ENCODE results near the gene NACC2.
A peak's percentile ranks its signal among the peaks of the same experiment; 100 is the strongest.

Gene NACC2

DNA sequence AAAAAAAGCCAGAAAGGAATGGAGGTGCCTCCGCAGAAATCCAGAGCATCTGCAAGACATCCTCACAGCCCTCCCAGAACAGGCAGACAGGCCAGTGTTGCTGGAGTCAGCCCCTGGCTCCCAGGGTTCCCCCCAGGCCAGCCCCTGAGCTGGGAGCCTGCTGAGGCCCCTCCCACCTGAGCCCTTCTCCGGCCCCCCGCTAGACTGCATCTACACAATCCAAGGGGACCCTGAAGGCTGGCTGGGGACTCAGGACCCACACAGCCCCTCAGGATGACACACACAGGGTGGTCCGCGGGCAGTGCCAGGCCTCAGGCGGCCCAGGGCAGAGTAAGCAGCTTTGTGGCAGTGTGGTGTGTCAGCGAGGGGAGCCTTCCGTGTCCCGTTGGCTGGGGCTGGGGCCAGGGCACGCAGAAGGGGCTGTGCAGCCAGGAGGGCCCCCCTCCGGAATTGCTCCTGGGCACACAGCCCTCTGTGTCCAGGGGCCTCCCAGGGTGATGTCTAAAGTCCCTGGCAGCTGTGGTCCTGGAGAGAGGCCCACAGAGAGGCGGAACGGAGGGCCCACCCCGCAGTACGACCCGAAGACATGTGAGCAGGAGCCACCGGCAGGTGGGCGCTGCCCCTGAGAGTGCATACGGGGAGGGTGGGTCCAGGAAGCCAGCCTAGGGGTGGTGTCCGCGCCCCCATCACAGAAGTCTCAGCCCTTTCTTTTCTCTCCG lies 20.7 kb upstream of the NACC2 start:
- 99% methylated on average over 20 of the region's 22 CpGs for WGBS (ENCODE audit: insufficient coverage)

GRCh38 chr9:136115206-136115605 lies 20.1 kb upstream of the NACC2 start:
- ChIA-PET CTCF (no interaction called here), POLR2A (no interaction called here)
- Histone ChIP-seq H3K27me3 (replicated peaks in 2 of 5; ENCODE audit: control insufficient read depth in 4 of 5, insufficient read depth in 5 of 5, low read length in 4 of 5) (no peaks in the 10 kb centered on the region), H3K9me3 (ENCODE audit: control extremely low read depth in 1 of 5, control insufficient read depth in 4 of 5, insufficient read depth in 2 of 5, low read depth in 1 of 5, low read length in 4 of 5) (no peaks in the 10 kb centered on the region), H3K4me1 (ENCODE audit: control extremely low read depth in 1 of 4, control insufficient read depth in 4 of 4, insufficient read depth in 4 of 4, low read length in 3 of 4) (peaks cover 0 to 48% (median 35%) of the 10 kb centered on the region in 4 experiments), H3K36me3 (ENCODE audit: control insufficient read depth in 4 of 4, insufficient read depth in 4 of 4, low read length in 3 of 4) (peaks cover 0 to 26% (median 20%) of the 10 kb centered on the region in 4 experiments), H3K4me3 (ENCODE audit: control insufficient read depth in 1 of 7, extremely low read depth in 1 of 7, insufficient read depth in 4 of 7, low read depth in 2 of 7, low read length in 6 of 7) (no peak overlapping the region), H3K27ac (ENCODE audit: insufficient read depth in 1 of 2, low read depth in 1 of 2, low read length in 2 of 2, poor library complexity in 1 of 2, severe bottlenecking in 2 of 2) (no peak overlapping the region)
- no peak for DNase-seq
- 97% methylated on average over 13 of the region's 13 CpGs for WGBS (ENCODE audit: insufficient coverage)

More for the DNA sequence above, 20.7 kb upstream of the NACC2 start:
- no peak for DNase-seq
- no peak overlapping the region for H3K27ac ChIP-seq (ENCODE audit: insufficient read depth in 1 of 2, low read depth in 1 of 2, low read length in 2 of 2, poor library complexity in 1 of 2, severe bottlenecking in 2 of 2)
- H3K36me3 ChIP-seq (ENCODE audit: control insufficient read depth in 4 of 4, insufficient read depth in 4 of 4, low read length in 3 of 4) = peaks cover 0 to 26% (median 20%) of the 10 kb centered on the region in 4 experiments
- H3K27me3 ChIP-seq (replicated peaks in 2 of 5; ENCODE audit: control insufficient read depth in 4 of 5, insufficient read depth in 5 of 5, low read length in 4 of 5) = no peaks in the 10 kb centered on the region
- ChIA-PET CTCF (interaction anchor here (0.9 kb wide), 1 partner anchor 149 kb away, joined by 3 read pairs; no protein-coding TSS in a partner anchor), POLR2A (no interaction called here)
- H3K9me3 ChIP-seq (ENCODE audit: control extremely low read depth in 1 of 5, control insufficient read depth in 4 of 5, insufficient read depth in 2 of 5, low read depth in 1 of 5, low read length in 4 of 5) = no peaks in the 10 kb centered on the region
- peaks cover 0 to 47% (median 29%) of the 10 kb centered on the region in 4 experiments for H3K4me1 ChIP-seq (ENCODE audit: control extremely low read depth in 1 of 4, control insufficient read depth in 4 of 4, insufficient read depth in 4 of 4, low read length in 3 of 4)
- H3K4me3 ChIP-seq (ENCODE audit: control insufficient read depth in 1 of 7, extremely low read depth in 1 of 7, insufficient read depth in 4 of 7, low read depth in 2 of 7, low read length in 6 of 7) = no peak overlapping the region

GRCh38 chr9:136114610-136115009 lies 19.5 kb upstream of the NACC2 start:
- ChIA-PET CTCF (no interaction called here), POLR2A (no interaction called here)
- no peaks in the 10 kb centered on the region for H3K27me3 ChIP-seq (replicated peaks in 2 of 5; ENCODE audit: control insufficient read depth in 4 of 5, insufficient read depth in 5 of 5, low read length in 4 of 5)
- no peak overlapping the region for H3K4me3 ChIP-seq (ENCODE audit: control insufficient read depth in 1 of 7, extremely low read depth in 1 of 7, insufficient read depth in 4 of 7, low read depth in 2 of 7, low read length in 6 of 7)
- H3K4me1 ChIP-seq (ENCODE audit: control extremely low read depth in 1 of 4, control insufficient read depth in 4 of 4, insufficient read depth in 4 of 4, low read length in 3 of 4) = peaks cover 0 to 48% (median 35%) of the 10 kb centered on the region in 4 experiments
- H3K27ac ChIP-seq (ENCODE audit: insufficient read depth in 1 of 2, low read depth in 1 of 2, low read length in 2 of 2, poor library complexity in 1 of 2, severe bottlenecking in 2 of 2) = no peak overlapping the region
- no peak for DNase-seq
- H3K36me3 ChIP-seq (ENCODE audit: control insufficient read depth in 4 of 4, insufficient read depth in 4 of 4, low read length in 3 of 4) = peaks cover 0 to 26% (median 20%) of the 10 kb centered on the region in 4 experiments
- no peaks in the 10 kb centered on the region for H3K9me3 ChIP-seq (ENCODE audit: control extremely low read depth in 1 of 5, control insufficient read depth in 4 of 5, insufficient read depth in 2 of 5, low read depth in 1 of 5, low read length in 4 of 5)
- WGBS (ENCODE audit: insufficient coverage) = over 99% methylated on average over 16 of the region's 18 CpGs

- no peak for DNase-seq
- Histone ChIP-seq H3K36me3 (ENCODE audit: control insufficient read depth in 4 of 4, insufficient read depth in 4 of 4, low read length in 3 of 4) (peaks cover 0 to 26% (median 20%) of the 10 kb centered on the region in 4 experiments), H3K9me3 (ENCODE audit: control extremely low read depth in 1 of 5, control insufficient read depth in 4 of 5, insufficient read depth in 2 of 5, low read depth in 1 of 5, low read length in 4 of 5) (no peaks in the 10 kb centered on the region), H3K27ac (ENCODE audit: insufficient read depth in 1 of 2, low read depth in 1 of 2, low read length in 2 of 2, poor library complexity in 1 of 2, severe bottlenecking in 2 of 2) (no peak overlapping the region), H3K27me3 (replicated peaks in 2 of 5; ENCODE audit: control insufficient read depth in 4 of 5, insufficient read depth in 5 of 5, low read length in 4 of 5) (no peaks in the 10 kb centered on the region), H3K4me3 (ENCODE audit: control insufficient read depth in 1 of 7, extremely low read depth in 1 of 7, insufficient read depth in 4 of 7, low read depth in 2 of 7, low read length in 6 of 7) (no peak overlapping the region), H3K4me1 (ENCODE audit: control extremely low read depth in 1 of 4, control insufficient read depth in 4 of 4, insufficient read depth in 4 of 4, low read length in 3 of 4) (peaks cover 2 to 62% (median 46%) of the 10 kb centered on the region in 4 experiments)
- 96% methylated on average over 11 of the region's 11 CpGs for WGBS (ENCODE audit: insufficient coverage)
- CTCF ChIA-PET = interaction anchor here (1.1 to 3.4 kb wide), 2 partner anchors 22 to 75 kb away, joined by 4 to 15 read pairs; no protein-coding TSS in a partner anchor
- POLR2A ChIA-PET = no interaction called here
Measured at GRCh38 chr9:136112541-136112940, 17.5 kb upstream of the NACC2 start.

DNA sequence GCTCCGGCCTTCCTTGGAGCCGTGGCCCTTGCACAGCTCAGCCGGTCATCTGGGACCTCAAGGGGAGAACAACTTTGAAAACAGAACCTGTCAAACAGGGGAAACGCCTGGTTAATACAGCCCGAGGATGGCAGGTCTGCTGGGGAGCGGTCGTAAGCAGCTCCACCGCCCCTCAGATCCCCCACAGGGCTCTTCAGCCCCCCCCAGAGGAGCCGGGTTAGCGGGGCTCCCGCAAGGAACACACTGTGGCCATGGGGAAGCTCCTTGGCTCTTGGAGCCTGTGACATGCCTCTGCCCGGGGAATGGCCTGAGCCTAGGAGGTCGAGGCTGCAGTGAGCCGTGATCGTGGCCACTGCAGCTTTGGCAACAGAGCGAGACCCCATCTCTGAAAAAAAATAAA lies 16.8 kb upstream of the NACC2 start:
- H3K36me3 ChIP-seq (ENCODE audit: control insufficient read depth in 4 of 4, insufficient read depth in 4 of 4, low read length in 3 of 4) = peaks cover 0 to 26% (median 20%) of the 10 kb centered on the region in 4 experiments
- no peak overlapping the region for H3K27ac ChIP-seq (ENCODE audit: insufficient read depth in 1 of 2, low read depth in 1 of 2, low read length in 2 of 2, poor library complexity in 1 of 2, severe bottlenecking in 2 of 2)
- H3K9me3 ChIP-seq (ENCODE audit: control extremely low read depth in 1 of 5, control insufficient read depth in 4 of 5, insufficient read depth in 2 of 5, low read depth in 1 of 5, low read length in 4 of 5) = no peaks in the 10 kb centered on the region
- 95% methylated on average over 8 of the region's 16 CpGs for WGBS (ENCODE audit: insufficient coverage)
- no peaks in the 10 kb centered on the region for H3K27me3 ChIP-seq (replicated peaks in 2 of 5; ENCODE audit: control insufficient read depth in 4 of 5, insufficient read depth in 5 of 5, low read length in 4 of 5)
- H3K4me3 ChIP-seq (ENCODE audit: control insufficient read depth in 1 of 7, extremely low read depth in 1 of 7, insufficient read depth in 4 of 7, low read depth in 2 of 7, low read length in 6 of 7) = no peak overlapping the region
- ChIA-PET CTCF (interaction anchor here (1.1 to 3.4 kb wide), 2 partner anchors 21 to 75 kb away, joined by 4 to 15 read pairs; no protein-coding TSS in a partner anchor), POLR2A (no interaction called here)
- DNase-seq = no peak
- H3K4me1 ChIP-seq (ENCODE audit: control extremely low read depth in 1 of 4, control insufficient read depth in 4 of 4, insufficient read depth in 4 of 4, low read length in 3 of 4) = peaks cover 2 to 62% (median 47%) of the 10 kb centered on the region in 4 experiments

DNA sequence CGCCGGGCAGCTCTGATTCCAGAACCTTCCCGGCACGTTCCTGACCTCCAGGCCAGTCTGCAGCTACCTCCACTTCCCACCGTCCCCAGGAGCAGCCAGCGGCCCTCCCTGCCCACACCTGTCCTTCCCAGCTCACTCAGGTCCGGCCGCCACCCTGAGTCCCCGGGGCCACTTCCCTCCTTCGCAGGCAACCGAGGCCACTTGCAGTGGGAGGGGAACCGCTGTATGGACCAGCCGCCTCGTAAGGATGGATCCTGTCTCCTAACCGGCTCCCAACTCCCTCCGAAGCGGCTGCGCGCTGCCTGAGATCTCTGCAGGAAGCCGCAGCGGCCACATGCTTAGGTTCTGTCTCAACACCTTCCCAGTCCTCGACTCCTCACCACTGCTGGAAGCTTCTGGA lies 16.1 kb upstream of the NACC2 start:
- ChIA-PET POLR2A (no interaction called here), CTCF (interaction anchor here (3.4 kb wide), 1 partner anchor 21 kb away, joined by 15 read pairs; no protein-coding TSS in a partner anchor)
- DNase-seq = no peak
- Histone ChIP-seq H3K4me3 (ENCODE audit: control insufficient read depth in 1 of 7, extremely low read depth in 1 of 7, insufficient read depth in 4 of 7, low read depth in 2 of 7, low read length in 6 of 7) (peak overlapping the region in 1 of 7 experiments; percentile 70), H3K27me3 (replicated peaks in 2 of 5; ENCODE audit: control insufficient read depth in 4 of 5, insufficient read depth in 5 of 5, low read length in 4 of 5) (no peaks in the 10 kb centered on the region), H3K27ac (ENCODE audit: insufficient read depth in 1 of 2, low read depth in 1 of 2, low read length in 2 of 2, poor library complexity in 1 of 2, severe bottlenecking in 2 of 2) (no peak overlapping the region), H3K4me1 (ENCODE audit: control extremely low read depth in 1 of 4, control insufficient read depth in 4 of 4, insufficient read depth in 4 of 4, low read length in 3 of 4) (peaks cover 2 to 67% (median 52%) of the 10 kb centered on the region in 4 experiments), H3K36me3 (ENCODE audit: control insufficient read depth in 4 of 4, insufficient read depth in 4 of 4, low read length in 3 of 4) (peaks cover 0 to 20% (median 14%) of the 10 kb centered on the region in 4 experiments), H3K9me3 (ENCODE audit: control extremely low read depth in 1 of 5, control insufficient read depth in 4 of 5, insufficient read depth in 2 of 5, low read depth in 1 of 5, low read length in 4 of 5) (no peaks in the 10 kb centered on the region)
- WGBS (ENCODE audit: insufficient coverage) = 94% methylated on average over 22 of the region's 22 CpGs

Data from common myeloid progenitor, CD34-positive (primary cell).